GM08714 (cell line): ENCODE measurements around the gene ZNF100.
"Not testable (repeated sequence)": the region's sequence is repeated elsewhere in the genome, so short reads cannot be mapped to it uniquely, and the experiment has no call there.

Experiments
- H3K4me3 ChIP-seq: fragments of 200-500 bp; sonication (Bioruptor generic); 2 replicates; pipeline ENCODE4 v1.5.1; 2014; ENCODE audit warnings: mild to moderate bottlenecking, low read length, inconsistent platforms
- ZNF274 ChIP-seq: IDR thresholded peaks from 2 replicates; pipeline ENCODE4 v1.6.1; 2012; ENCODE audit warnings: mild to moderate bottlenecking, low read depth, low read length

ZNF100 gene

DNA sequence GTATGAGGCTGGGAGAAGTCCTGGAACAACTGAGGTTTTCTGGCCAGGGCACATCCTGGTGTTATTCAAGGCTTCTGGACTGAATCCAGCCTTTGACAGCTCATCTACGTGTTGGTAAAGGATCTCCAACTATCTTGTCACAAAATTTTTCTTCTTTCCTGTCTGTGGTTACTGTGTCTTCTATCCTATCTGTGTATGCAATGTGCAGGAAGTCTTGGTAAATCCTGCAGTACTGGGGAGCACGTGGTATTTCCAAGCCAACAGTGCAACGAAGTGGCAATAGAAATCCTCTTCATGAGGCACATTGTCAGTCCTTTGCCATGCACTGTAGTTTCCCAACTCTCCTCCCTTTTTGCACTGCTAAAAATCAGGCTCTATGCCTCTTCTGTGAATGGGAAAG is 86.7 kb downstream of the ZNF100 start:
- H3K4me3 ChIP-seq: no peak overlapping the region
- no peak for TF ChIP-seq ZNF274

DNA sequence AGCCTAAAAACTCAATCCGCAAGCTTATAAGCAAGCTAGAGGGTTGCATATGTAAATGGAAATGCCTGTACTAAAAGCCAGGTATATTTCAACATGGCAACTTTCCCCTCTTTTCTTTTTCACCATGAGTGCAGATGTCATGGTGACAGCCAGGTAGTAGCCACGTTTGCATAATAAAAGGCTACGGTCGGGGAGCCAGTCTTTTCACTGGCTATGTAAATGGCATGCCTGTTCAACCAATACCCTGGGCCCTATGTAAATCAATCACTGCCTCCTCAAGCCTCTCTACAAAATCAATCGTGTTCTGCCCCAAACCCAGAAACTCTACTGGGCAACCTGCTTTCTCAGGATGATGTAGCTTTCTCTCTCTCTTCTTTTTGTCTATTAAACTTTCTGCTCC is 87.4 kb downstream of the ZNF100 start:
- TF ChIP-seq ZNF274: no peak
- H3K4me3 ChIP-seq: no peak overlapping the region

DNA sequence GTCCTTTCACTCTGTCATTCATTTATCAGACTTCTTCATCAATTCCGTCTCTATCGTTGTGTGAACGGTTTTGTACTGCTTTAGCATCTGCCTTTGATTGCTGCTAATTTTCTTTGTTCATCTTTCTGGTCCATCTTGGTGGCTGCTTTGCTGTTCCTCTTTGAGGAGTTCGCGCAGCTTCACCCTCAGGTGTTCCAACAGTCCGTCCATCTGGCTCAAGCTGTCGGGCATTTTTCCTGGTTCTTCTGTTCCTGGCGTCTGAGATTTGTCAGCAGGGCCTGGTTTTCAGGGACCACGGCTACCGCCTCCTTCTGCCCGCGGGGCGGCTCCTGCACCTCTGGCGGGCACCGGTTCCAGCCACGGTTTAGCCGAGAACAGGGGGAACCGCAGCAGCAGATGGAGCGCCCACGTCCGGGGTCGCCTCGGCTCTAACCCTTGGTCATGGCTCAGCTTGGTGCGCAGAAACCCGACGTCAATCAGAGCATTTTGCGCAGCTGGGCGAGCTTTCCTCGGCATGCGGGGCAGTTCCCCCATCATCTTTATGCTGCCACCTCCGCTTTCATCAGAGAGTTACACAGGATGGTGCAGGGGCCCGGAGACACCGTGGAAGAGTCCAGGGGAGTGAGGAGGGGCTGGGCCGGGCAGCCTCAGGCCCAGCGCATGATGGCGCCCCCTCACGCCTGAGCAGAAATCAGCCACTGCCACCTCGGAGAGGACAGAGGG is 89.5 kb downstream of the ZNF100 start:
- H3K4me3 ChIP-seq: no peak overlapping the region
- TF ChIP-seq ZNF274: no peak

DNA sequence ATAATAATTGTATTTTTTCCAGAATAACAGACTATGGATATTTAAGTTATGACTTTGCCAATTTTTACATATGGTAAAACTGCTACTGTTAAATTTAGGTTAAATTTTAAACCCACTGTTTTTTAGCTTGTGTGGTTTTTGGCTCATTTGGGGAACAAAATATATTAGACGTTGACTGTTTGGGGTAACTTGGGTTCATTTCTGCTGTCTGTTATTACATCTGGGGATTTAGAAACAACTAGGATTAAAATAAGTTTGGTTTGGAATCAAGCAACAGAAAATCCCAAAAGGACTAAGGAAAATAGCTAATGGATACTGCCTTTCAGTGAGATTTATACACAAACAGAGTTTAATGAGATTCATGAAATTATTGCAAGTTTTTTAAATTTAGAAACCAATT is 92.9 kb downstream of the ZNF100 start:
- no peak overlapping the region for H3K4me3 ChIP-seq
- TF ChIP-seq ZNF274: no peak

DNA sequence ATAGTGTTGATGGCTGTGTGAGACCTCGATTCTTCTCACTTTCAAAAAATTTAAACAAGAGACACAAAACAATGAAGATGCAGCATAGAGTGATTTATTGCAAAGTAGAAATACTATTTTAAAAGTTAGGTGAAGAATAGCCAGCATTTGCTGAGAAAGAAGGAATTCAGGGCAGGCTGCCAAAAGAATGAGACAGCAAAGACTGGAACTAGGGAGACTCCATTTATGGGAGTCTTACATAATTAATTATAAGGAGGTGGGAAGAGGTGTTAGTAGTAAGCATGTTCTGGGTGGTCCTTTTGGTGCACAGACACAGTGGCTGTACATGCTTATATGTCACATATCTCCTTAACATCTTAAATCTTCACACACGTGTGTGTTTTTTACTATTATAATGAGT is 93.9 kb downstream of the ZNF100 start:
- not testable (repeated sequence) for H3K4me3 ChIP-seq
